DMS53 (cell line): Measurements from ENCODE around the gene DOCK11.

Source experiments
- DNase-seq: peaks from one replicate; lab custom pipeline; 2025; lab: John Stamatoyannopoulos, UW

DOCK11 gene

GRCh38 chrX:118502161-118502789 is 6.7 kb downstream of the DOCK11 start:
- DNase-seq, result no peak

- DNase-seq, result no peak
Observed at GRCh38 chrX:118503260-118504041, 7.8 kb downstream of the DOCK11 start.

DNA sequence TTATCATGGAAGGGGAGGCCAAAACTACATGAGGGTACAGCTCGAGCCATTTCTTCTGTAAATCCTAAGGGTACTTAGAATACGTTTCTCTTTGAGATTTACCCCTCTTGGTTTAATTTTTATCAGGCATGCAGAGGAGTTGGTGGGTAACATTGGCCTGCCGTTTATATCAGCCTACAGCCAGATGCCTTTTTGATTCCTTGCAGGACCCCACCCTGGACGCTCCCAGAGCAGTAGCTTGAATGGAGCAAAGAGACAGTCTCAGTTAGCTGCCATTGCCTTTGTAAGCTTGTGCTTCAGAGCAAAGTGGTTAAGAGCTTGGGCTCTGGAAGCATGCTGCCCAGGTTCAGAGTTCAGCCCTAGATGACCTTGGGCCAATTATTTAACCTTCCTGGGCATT is 9.0 kb downstream of the DOCK11 start:
- no peak for DNase-seq

GRCh38 chrX:118506805-118507480 is 11.3 kb downstream of the DOCK11 start:
- DNase-seq, result no peak

- no peak for DNase-seq
Observed at GRCh38 chrX:118507766-118508165, 12.2 kb downstream of the DOCK11 start.

DNA sequence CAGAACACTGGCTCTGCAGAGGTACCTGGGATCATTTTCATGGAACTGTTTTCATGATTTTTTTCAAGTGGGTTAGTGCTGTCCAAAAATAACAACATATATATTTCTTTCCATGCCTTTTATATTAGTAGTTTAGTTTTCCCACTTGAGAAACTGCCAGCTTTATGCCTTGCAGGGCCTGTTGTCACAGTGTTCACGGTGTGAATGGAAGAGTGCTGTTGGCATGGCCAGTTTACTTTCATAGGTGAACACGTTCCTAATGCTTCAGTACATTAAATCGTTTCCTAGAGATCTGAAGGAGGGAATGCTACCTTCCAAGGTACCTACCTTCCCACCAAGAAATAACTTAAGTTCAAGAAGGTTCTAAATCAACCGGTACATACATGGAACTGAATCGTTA is 12.6 kb downstream of the DOCK11 start:
- DNase-seq, result no peak

DNA sequence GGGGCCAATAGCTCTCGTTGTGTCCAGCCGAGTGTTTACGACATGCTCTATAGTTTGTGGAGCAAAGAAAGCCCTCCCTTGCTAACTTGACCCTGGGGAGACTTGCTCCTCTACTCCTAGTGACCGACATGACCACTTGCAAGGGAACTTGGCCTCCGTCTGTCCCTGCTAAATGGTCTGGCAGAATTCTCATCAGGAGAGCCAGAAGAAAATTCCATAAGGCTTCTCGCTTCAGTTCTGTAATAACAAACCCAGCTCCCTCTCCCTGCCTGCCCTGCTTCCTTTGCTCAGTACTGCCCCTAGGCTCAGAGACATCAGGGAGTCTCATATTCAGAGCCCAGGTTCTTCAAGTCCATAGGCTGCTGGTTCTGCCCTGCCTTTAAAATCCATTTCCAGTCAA is 13.0 kb downstream of the DOCK11 start:
- DNase-seq, result no peak

- DNase-seq, result no peak
Observed at GRCh38 chrX:118510111-118510510, 14.5 kb downstream of the DOCK11 start.

GRCh38 chrX:118513120-118513898 is 17.7 kb downstream of the DOCK11 start:
- no peak for DNase-seq

DNA sequence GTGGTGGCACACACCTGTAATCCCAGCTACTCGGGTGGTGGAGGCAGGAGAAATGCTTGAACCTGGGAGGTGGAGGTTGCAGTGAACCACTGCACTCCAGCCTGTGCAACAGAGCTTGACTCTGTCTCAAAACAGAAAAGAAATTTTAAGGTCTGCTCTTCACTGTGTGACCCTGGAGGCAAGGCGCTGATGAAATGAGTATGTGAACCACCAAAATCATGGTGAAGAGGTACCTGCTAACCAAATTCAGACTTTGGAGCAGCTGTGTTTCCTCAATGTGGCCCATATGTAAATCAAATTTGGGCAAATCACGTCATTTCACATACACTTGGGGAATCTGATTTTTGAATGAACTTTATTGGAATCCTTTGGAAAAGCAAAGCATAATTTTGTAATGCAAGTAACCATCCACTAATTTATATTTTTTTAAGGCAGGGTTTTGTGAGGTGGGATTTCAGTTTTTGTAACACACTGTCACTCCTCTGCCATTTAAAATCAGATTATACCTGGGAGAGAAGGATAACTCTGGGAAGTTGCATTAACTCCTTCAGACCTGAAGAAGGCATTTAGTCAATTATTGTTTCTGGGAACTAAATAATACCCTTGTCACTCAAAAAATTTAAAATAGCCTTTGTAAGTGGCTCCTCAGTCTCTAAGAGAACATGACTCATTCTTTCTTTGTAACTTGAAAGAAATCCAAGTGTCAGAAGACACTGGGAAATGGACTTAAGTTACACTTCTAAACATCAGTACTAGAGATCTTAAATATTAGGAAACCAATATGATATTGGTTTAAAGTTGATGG is 24.0 kb downstream of the DOCK11 start:
- DNase-seq, result no peak

GRCh38 chrX:118520216-118521206 is 24.9 kb downstream of the DOCK11 start:
- no peak for DNase-seq

GRCh38 chrX:118521435-118521834 is 25.8 kb downstream of the DOCK11 start:
- DNase-seq, result no peak

GRCh38 chrX:118522230-118522926 is 26.8 kb downstream of the DOCK11 start:
- DNase-seq, result no peak

DNA sequence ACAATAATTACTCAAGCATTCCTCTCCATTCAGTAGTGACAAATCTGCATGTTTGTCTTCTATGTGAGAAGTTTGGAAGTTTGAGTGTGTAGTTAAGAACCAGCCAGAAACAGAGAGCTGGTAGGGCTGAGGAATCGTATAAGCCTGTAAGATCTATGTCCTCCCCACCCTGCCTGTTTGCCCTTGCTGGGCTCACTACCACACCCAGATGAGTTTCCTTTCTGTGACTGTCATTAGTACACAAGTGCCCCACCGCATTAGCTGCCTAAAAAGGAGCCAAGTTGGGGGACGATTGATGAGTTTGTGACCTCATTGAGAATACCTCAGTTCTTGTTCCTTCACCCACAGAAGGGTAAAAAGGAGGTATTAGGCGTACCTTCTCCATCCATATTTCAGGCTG is 28.3 kb downstream of the DOCK11 start:
- DNase-seq, result no peak

DNA sequence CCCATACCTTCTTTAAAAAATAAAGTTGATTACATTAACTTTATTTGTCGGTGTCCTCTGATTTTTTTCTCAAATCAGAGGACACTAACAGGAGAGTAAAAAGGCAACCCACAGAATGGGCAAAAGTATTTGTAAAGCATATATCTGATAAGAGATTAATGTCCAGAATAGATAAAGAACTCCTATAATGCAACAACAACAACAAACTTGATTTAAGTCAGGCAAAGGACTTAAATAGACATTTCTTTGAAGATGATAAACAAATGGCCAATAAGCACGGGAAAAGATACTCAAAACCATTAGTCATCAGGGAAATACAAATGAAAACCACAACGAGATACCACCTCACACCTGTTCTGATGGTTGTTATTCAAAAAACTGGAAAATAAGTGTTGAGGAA is 28.7 kb downstream of the DOCK11 start:
- DNase-seq, result no peak

DNA sequence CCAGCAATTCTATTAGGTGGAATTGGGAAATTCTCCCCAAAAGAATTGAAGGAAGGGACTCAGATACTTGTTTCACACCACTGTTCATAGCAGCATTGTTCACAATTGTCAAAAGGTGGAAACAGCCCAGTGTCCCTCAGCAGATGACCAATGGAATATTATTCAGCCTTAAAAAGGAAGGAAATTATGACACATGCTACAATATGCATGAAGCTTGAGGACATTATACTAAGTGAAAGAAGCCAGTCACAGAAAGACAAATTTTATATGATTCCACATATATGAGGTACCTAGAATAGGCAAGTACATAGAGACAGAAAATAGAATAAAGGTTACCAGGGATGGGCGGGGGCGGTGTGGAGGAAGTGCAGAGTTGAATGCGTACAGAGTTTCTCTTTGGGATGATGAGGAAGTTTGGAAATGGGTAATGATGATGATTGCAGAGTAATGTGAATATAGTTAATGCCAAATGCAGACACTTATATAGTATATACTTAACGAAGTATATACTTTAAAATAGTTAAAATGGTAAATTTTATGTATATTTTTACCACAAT is 29.6 kb downstream of the DOCK11 start:
- no peak for DNase-seq

DNA sequence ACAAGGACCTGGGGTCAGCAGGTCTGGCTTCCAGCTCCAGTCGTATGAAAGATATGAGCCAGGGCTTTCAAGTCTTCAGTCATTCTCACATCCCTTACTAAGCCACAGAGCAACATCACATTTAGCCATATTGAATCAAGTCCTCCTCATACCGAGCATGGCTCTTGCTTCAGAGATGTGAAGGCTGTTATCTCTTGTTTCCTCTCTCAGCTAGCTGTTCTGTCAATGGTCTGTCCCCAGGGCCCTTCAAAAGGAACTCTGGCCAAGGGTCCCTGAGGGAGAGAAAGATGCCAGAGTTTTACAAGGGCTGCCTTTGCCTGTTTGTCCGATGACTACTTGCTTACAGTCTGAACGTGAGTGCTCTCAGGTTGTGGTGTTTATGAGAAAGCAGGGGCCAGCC is 30.5 kb downstream of the DOCK11 start:
- DNase-seq, result no peak

DNA sequence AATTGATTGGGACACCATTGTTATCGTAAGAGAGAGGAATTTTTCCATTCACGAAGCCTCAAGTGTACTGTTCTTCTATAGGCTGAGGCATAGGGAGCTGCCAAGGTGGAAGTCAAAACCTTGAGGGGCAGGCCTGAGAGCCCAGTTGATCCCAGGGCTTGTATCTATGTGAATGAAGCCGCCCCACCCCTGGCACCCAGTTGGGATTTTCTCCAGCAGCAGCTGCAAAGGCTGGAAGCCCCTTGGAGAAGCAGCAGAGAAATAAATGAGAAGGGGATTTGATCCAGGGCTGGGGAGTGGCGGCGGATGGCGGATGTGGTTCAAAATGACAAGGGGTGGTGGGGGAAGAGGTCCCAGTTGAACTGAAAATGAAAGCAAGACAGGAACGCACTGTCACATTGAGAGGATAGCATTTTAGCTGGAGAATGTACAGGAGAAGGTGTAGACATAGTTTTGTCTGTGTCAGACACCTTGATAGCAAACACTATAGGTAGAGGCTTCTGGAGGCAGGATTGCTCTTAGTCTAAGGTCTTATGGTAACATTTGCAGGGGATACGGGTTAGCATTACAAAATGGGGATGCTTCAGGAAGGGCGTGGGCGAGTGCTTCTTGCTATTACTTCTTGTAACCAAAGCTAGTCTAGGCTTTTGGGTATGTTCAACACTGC is 32.6 kb downstream of the DOCK11 start:
- no peak for DNase-seq
